H1 (cell line): ENCODE data around the gene CAPZB. TPM values are rescaled to one million over a fixed set of nuclear protein-coding genes. Genes with fewer than 3 reads are reported as not detected.

Experiments used
- CTCF ChIA-PET: fragments of 300-600 bp; sonication (Branson Sonifier 250); formaldehyde crosslinking; loops from one replicate; lab custom pipeline; 2021; ENCODE audit not compliant: partially characterized antibody; lab: Charles Lee
- POLR2A ChIA-PET: fragments of 300-600 bp; sonication (Branson Sonifier 250); formaldehyde crosslinking; loops from one replicate; lab custom pipeline; 2021; ENCODE audit warnings: inconsistent platforms; ENCODE audit not compliant: partially characterized antibody; lab: Charles Lee
- DNase-seq, 2 experiments: peaks; one replicate each; pipeline versions ENCODE4 v3.0.0 to v3.0.0-alpha.2; 2010 to 2022; ENCODE audit warnings: low spot score in 2 of 2, low read depth in 1 of 2, mixed read lengths in 1 of 2
- FAIRE-seq: peaks from 2 replicates; lab custom pipeline; 2011; peaks lifted over from hg19 to GRCh38; lab: Jason Lieb, UNC
- H2AFZ ChIP-seq: 2 replicates; pipeline ENCODE4 v1.8.1; 2012; ENCODE audit warnings: low read length, inconsistent platforms
- H2AK5ac ChIP-seq: 2 replicates; pipeline ENCODE4 v1.6.1; 2013; ENCODE audit warnings: low read depth, low read length
- H2BK120ac ChIP-seq: replicated peaks from 2 replicates; pipeline ENCODE3; 2013; ENCODE audit warnings: low read depth, low read length, inconsistent platforms
- H2BK12ac ChIP-seq: 2 replicates; pipeline ENCODE4 v1.6.1; 2013; ENCODE audit warnings: low read depth, low read length
- H2BK15ac ChIP-seq: 2 replicates; pipeline ENCODE4 v1.6.1; 2013; ENCODE audit warnings: low read length
- H2BK20ac ChIP-seq: 2 replicates; pipeline ENCODE4 v1.6.1; 2013; ENCODE audit warnings: low read length
- H2BK5ac ChIP-seq: 2 replicates; pipeline ENCODE4 v1.6.1; 2013; ENCODE audit warnings: low read depth, low read length
- H3K14ac ChIP-seq: 2 replicates; pipeline ENCODE4 v1.6.1; 2013; ENCODE audit warnings: inconsistent platforms; ENCODE audit not compliant: insufficient read length
- H3K18ac ChIP-seq: 2 replicates; pipeline ENCODE4 v1.6.1; 2013; ENCODE audit warnings: low read length; ENCODE audit errors: extremely low read depth
- H3K23ac ChIP-seq: 2 replicates; pipeline ENCODE4 v1.6.1; 2013; ENCODE audit warnings: inconsistent platforms; ENCODE audit not compliant: insufficient read length
- H3K23me2 ChIP-seq: 2 replicates; pipeline ENCODE4 v1.6.1; 2013; ENCODE audit warnings: low read depth, low read length
- H3K27ac ChIP-seq: 2 replicates; pipeline ENCODE4 v1.6.1; 2011; ENCODE audit warnings: low read depth, low read length, inconsistent platforms
- H3K27me3 ChIP-seq, 4 experiments: replicated peaks in 1 of 4; 1 replicate in 1 of 4; 2 replicates in 3 of 4; pipeline versions ENCODE4 v1.6.1 to v1.8.1; 2011 to 2013; ENCODE audit warnings: low read length in 3 of 4, mild to moderate bottlenecking in 3 of 4, inconsistent platforms in 2 of 4, mixed read lengths in 2 of 4, moderate library complexity in 1 of 4; ENCODE audit not compliant: control insufficient read depth in 3 of 4, insufficient read depth in 3 of 4; ENCODE audit errors: extremely low read depth in 1 of 4
- H3K36me3 ChIP-seq, 4 experiments: 2 replicates each; pipeline versions ENCODE4 v1.6.1 to v1.8.1; 2011 to 2013; ENCODE audit warnings: mild to moderate bottlenecking in 4 of 4, low read length in 3 of 4, moderate library complexity in 2 of 4, control low read depth in 1 of 4, inconsistent platforms in 1 of 4; ENCODE audit not compliant: insufficient read depth in 4 of 4, control insufficient read depth in 2 of 4
- H3K4ac ChIP-seq: replicated peaks from 2 replicates; pipeline ENCODE3; 2013; ENCODE audit warnings: low read length, low read depth, mixed read lengths, inconsistent platforms; ENCODE audit not compliant: insufficient read length
- H3K4me1 ChIP-seq, 4 experiments: replicated peaks in 1 of 4; 1 replicate in 1 of 4; 2 replicates in 3 of 4; pipeline versions ENCODE4 v1.6.1 to v1.8.1; 2011 to 2013; ENCODE audit warnings: low read length in 3 of 4, inconsistent platforms in 2 of 4, mixed read lengths in 1 of 4; ENCODE audit not compliant: insufficient read depth in 4 of 4, control insufficient read depth in 3 of 4
- H3K4me2 ChIP-seq, 2 experiments: 2 replicates each; pipeline versions ENCODE4 v1.6.1 to v1.8.1; 2011 to 2013; ENCODE audit warnings: low read depth in 2 of 2, low read length in 2 of 2, control low read depth in 1 of 2, inconsistent platforms in 1 of 2, mild to moderate bottlenecking in 1 of 2; ENCODE audit not compliant: insufficient read depth in 1 of 2
- H3K4me3 ChIP-seq, 4 experiments: fragments of 200-600, 300-600 bp in 1 of 4; sonication (generic), shearing (Covaris generic), sonication (Bioruptor Twin) in 1 of 4; 2 replicates each; pipeline versions ENCODE4 v1.5.1 to v1.8.1; 2011 to 2016; ENCODE audit warnings: low read length in 4 of 4, low read depth in 3 of 4, control low read depth in 2 of 4, inconsistent platforms in 2 of 4, mild to moderate bottlenecking in 2 of 4, mixed read lengths in 1 of 4, moderate library complexity in 1 of 4; ENCODE audit not compliant: insufficient read depth in 2 of 4; ENCODE audit errors: extremely low read depth in 1 of 4
- H3K56ac ChIP-seq: replicated peaks from 2 replicates; pipeline ENCODE3; 2013; ENCODE audit warnings: low read depth, mild to moderate bottlenecking, mixed read lengths, low read length, inconsistent platforms; ENCODE audit not compliant: insufficient read length
- H3K79me1 ChIP-seq: 2 replicates; pipeline ENCODE4 v1.6.1; 2013; ENCODE audit warnings: low read depth, low read length, control low read depth
- H3K79me2 ChIP-seq, 2 experiments: 2 replicates each; pipeline versions ENCODE4 v1.6.1 to v1.8.1; 2012 to 2013; ENCODE audit warnings: low read length in 2 of 2, mild to moderate bottlenecking in 2 of 2, inconsistent platforms in 1 of 2; ENCODE audit not compliant: insufficient read depth in 2 of 2, control insufficient read depth in 1 of 2
- H3K9ac ChIP-seq, 4 experiments: replicated peaks in 1 of 4; 1 replicate in 1 of 4; 2 replicates in 3 of 4; pipeline versions ENCODE4 v1.6.1 to v1.8.1; 2011 to 2013; ENCODE audit warnings: low read depth in 3 of 4, low read length in 3 of 4, control low read depth in 2 of 4, mild to moderate bottlenecking in 2 of 4, moderate library complexity in 2 of 4, inconsistent platforms in 1 of 4; ENCODE audit errors: extremely low read depth in 1 of 4
- H3K9me3 ChIP-seq, 2 experiments: 2 replicates each; pipeline versions ENCODE4 v1.6.1 to v1.8.1; 2012 to 2013; ENCODE audit warnings: mild to moderate bottlenecking in 2 of 2, moderate library complexity in 2 of 2, control low read depth in 1 of 2, inconsistent platforms in 1 of 2, low read depth in 1 of 2, low read length in 1 of 2, mixed read lengths in 1 of 2; ENCODE audit not compliant: insufficient read depth in 2 of 2
- H4K20me1 ChIP-seq, 2 experiments: replicated peaks in 1 of 2; 2 replicates each; pipeline versions ENCODE3 to v1.8.1; 2011 to 2013; ENCODE audit warnings: inconsistent platforms in 2 of 2, low read length in 2 of 2, mild to moderate bottlenecking in 1 of 2; ENCODE audit not compliant: insufficient read depth in 2 of 2, control insufficient read depth in 1 of 2
- H4K5ac ChIP-seq: 2 replicates; pipeline ENCODE4 v1.6.1; 2013; ENCODE audit warnings: low read length, low read depth, mixed read lengths, inconsistent platforms; ENCODE audit not compliant: insufficient read length
- H4K8ac ChIP-seq: 2 replicates; pipeline ENCODE4 v1.8.0; 2013; ENCODE audit warnings: mild to moderate bottlenecking, moderate library complexity, low read length, inconsistent platforms; ENCODE audit not compliant: insufficient read depth; ENCODE audit errors: extremely low read depth
- H4K91ac ChIP-seq: replicated peaks from 2 replicates; pipeline ENCODE3; 2013; ENCODE audit warnings: low read length, mixed read lengths, inconsistent platforms; ENCODE audit not compliant: insufficient read length
- ASH2L ChIP-seq: fragments of 200-600, 300-600 bp; sonication (generic); IDR thresholded peaks from one replicate; pipeline ENCODE4 v1.7.1; 2017; ENCODE audit warnings: low read length
- EZH2 ChIP-seq: fragments of 200-600 bp; sonication (generic); IDR thresholded peaks from 2 replicates; pipeline ENCODE4 v1.7.1; 2012; ENCODE audit warnings: low read depth, mild to moderate bottlenecking, moderate library complexity, low read length, inconsistent platforms; ENCODE audit not compliant: severe bottlenecking
- HDAC6 ChIP-seq: IDR thresholded peaks from one replicate; pipeline ENCODE4 v1.7.1; 2012; ENCODE audit warnings: low read depth, mild to moderate bottlenecking, inconsistent platforms, low read length, moderate library complexity
- POLR2A ChIP-seq, 2 experiments: IDR thresholded peaks; 1 replicate in 1 of 2; 2 replicates in 1 of 2; pipeline ENCODE4 v1.6.1; 2011; ENCODE audit warnings: low read depth in 2 of 2, low read length in 2 of 2, mild to moderate bottlenecking in 2 of 2; ENCODE audit errors: control extremely low read depth in 1 of 2
- TAF1 ChIP-seq: IDR thresholded peaks from 2 replicates; pipeline ENCODE4 v1.6.1; 2011; ENCODE audit warnings: mild to moderate bottlenecking, low read depth, low read length
- TBP ChIP-seq: IDR thresholded peaks from 2 replicates; pipeline ENCODE4 v1.6.1; 2011; ENCODE audit warnings: low read depth, low read length, improper control_type of control experiment
- WGBS, 2 experiments: shearing (Covaris generic) in 1 of 2; methylation state at CpG; one replicate each; pipeline versions ENCODE4 v1.1.6 to v1.1.7; 2013 to 2015; ENCODE audit warnings: low lambda C conversion rate in 2 of 2, mixed read lengths in 2 of 2, inconsistent platforms in 1 of 2, low coverage in 1 of 2, missing lambda C conversion rate in 1 of 2; ENCODE audit not compliant: insufficient replicate concordance in 2 of 2, insufficient coverage in 1 of 2, insufficient read length in 1 of 2; ENCODE audit errors: extremely low coverage in 1 of 2, missing lambda C conversion rate in 1 of 2; 5-methylcytosine and 5-hydroxymethylcytosine counted together
- polyA plus RNA-seq, 7 experiments: library from polyadenylated mRNA; depleted of rRNA in 3 of 7; stranded (reverse) in 5 of 7; unstranded in 2 of 7; fragments of >200 nt in 5 of 7; fragments of 200-250 nt in 2 of 7; gene quantifications; 1 replicate in 5 of 7; 2 replicates in 1 of 7; 4 replicates in 1 of 7; pipeline versions ENCODE4 v1.2.1 to v1.2.3, GENCODE V29; 2011 to 2013; ENCODE audit warnings: missing spikeins in 2 of 7, mixed read lengths in 2 of 7
- total RNA-seq: library from RNA; stranded (reverse); fragmentation: NEBNext Ultra II Directional; extraction: Animal tissue kit (Norgen Biotek cat#: 25700); gene quantifications from 2 replicates; pipeline ENCODE4 v1.2.1, GENCODE V29; 2021
- TF ChIP-seq, protein P1 (sequence below): IDR thresholded peaks from 2 replicates; pipeline ENCODE4 v1.6.1; 2011; ENCODE audit warnings: low read length, improper control_type of control experiment

CAPZB gene
- total and polyA plus RNA-seq, 2 of the 8 experiments (the other 6 are each of a cell fraction or from before 2014, with no cell fraction given) = 162 to 371 TPM

DNA sequence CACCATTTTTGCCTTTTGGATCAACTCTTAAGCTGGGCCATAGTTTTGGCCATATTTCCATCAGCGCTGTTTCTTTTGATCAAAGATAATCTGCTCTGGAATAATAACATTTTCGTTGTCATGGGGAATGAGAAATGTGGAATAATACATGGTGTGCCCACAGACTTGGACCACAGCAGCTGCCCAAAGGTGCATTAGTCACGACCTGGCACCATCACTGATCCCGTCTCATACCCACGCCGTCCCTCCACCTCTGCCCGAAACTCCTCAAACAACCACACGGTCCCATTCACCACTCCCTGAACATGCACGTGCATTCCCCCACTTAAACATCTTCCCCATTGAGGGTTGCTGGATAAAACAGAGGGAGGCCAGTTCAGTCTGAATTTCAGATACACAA is 96.4 kb downstream of the CAPZB start:
- no peak overlapping the region for H2BK12ac ChIP-seq
- no peak overlapping the region for H2BK120ac ChIP-seq
- H2AFZ ChIP-seq = no peak overlapping the region
- TF ChIP-seq TBP (no peak), EZH2 (no peak), ASH2L (no peak), POLR2A (IDR thresholded peaks at IDR 0.05; ENCODE audit: control extremely low read depth in 1 of 2, low read depth in 2 of 2, low read length in 2 of 2) (no peak), TAF1 (no peak), HDAC6 (no peak)
- TF ChIP-seq, protein P1, sequence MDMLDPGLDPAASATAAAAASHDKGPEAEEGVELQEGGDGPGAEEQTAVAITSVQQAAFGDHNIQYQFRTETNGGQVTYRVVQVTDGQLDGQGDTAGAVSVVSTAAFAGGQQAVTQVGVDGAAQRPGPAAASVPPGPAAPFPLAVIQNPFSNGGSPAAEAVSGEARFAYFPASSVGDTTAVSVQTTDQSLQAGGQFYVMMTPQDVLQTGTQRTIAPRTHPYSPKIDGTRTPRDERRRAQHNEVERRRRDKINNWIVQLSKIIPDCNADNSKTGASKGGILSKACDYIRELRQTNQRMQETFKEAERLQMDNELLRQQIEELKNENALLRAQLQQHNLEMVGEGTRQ = no peak
- no peak overlapping the region for H4K5ac ChIP-seq
- H3K79me2 ChIP-seq = peaks cover 0 to 68% of the 10 kb centered on the region in 2 experiments; a peak in 2 of 4 replicates
- 89% methylated on average over 9 of the region's 9 CpGs; no CpG with 5 or more reads in 1 of the 2 experiments for WGBS, 2 experiments
- H3K27me3 ChIP-seq = no peaks in the 10 kb centered on the region
- ChIA-PET CTCF (interaction anchor here (0.6 to 8.2 kb wide), 7 partner anchors 16 to 265 kb away, joined by 3 to 68 read pairs (median 3); no protein-coding TSS in a partner anchor), POLR2A (interaction anchor here (0.9 to 1.0 kb wide), 2 partner anchors 10 to 17 kb away, joined by 3 read pairs; no protein-coding TSS in a partner anchor)
- no peaks in the 10 kb centered on the region for H3K9me3 ChIP-seq
- no peak overlapping the region for H3K4ac ChIP-seq
- no peak overlapping the region for H3K18ac ChIP-seq
- no peak overlapping the region for H2BK5ac ChIP-seq
- no peak overlapping the region for H4K8ac ChIP-seq
- no peak overlapping the region for H3K14ac ChIP-seq
- H3K23ac ChIP-seq = no peak overlapping the region
- H3K36me3 ChIP-seq = peaks cover 0 to 10% (median 7%) of the 10 kb centered on the region in 4 experiments; a peak in 3 of 8 replicates
- H3K4me2 ChIP-seq = no peak overlapping the region
- no peak overlapping the region for H4K91ac ChIP-seq
- no peak overlapping the region for H3K9ac ChIP-seq
- H3K23me2 ChIP-seq = no peaks in the 10 kb centered on the region
- H2BK15ac ChIP-seq = no peak overlapping the region
- H3K4me3 ChIP-seq = no peak overlapping the region
- no peak overlapping the region for H3K56ac ChIP-seq
- H2AK5ac ChIP-seq = no peak overlapping the region
- no peak for FAIRE-seq
- H3K79me1 ChIP-seq = peaks cover 20% of the 10 kb centered on the region; the same call in 1 of the 2 replicates
- H3K4me1 ChIP-seq = peaks cover 0 to 2% (median 0%) of the 10 kb centered on the region in 4 experiments; a peak in 1 of 7 replicates
- no peak for DNase-seq
- H4K20me1 ChIP-seq = peaks cover 0 to 29% of the 10 kb centered on the region in 2 experiments
- H3K27ac ChIP-seq = no peak overlapping the region
- H2BK20ac ChIP-seq = no peak overlapping the region
